ENCODE data around the gene ZNF280A. TPM values are rescaled to one million over a fixed set of nuclear protein-coding genes. Genes with fewer than 3 reads are reported as not detected.
"Not testable (repeated sequence)": the region's sequence is repeated elsewhere in the genome, so short reads cannot be mapped to it uniquely, and the experiment has no call there.

The ZNF280A gene
- total RNA-seq, 1 experiment from 2014 or later = 0.31 TPM

- peaks cover 15% of the 10 kb centered on the region for H3K27me3 ChIP-seq (ENCODE audit: control insufficient read depth, insufficient read depth, low read length)
- not testable (repeated sequence) for H3K4me3 ChIP-seq (ENCODE audit: insufficient read depth, low read depth, low read length); DNase-seq; H3K36me3 ChIP-seq (replicated peaks; ENCODE audit: control insufficient read depth, insufficient read depth, low read length)
Observed at GRCh38 chr22:22532547-22533071, 12.5 kb upstream of the ZNF280A start.

- DNase-seq = no peak
- Histone ChIP-seq H3K27me3 (ENCODE audit: control insufficient read depth, insufficient read depth, low read length) (peaks cover 13% of the 10 kb centered on the region), H3K4me3 (ENCODE audit: insufficient read depth, low read depth, low read length) (no peak overlapping the region), H3K36me3 (replicated peaks; ENCODE audit: control insufficient read depth, insufficient read depth, low read length) (no peaks in the 10 kb centered on the region)
Observed at GRCh38 chr22:22531770-22532546, 11.9 kb upstream of the ZNF280A start.

GRCh38 chr22:22528780-22529179, 8.7 kb upstream of the ZNF280A start:
- no peak for DNase-seq
- Histone ChIP-seq H3K27me3 (ENCODE audit: control insufficient read depth, insufficient read depth, low read length) (peaks cover 13% of the 10 kb centered on the region), H3K36me3 (replicated peaks; ENCODE audit: control insufficient read depth, insufficient read depth, low read length) (no peaks in the 10 kb centered on the region), H3K4me3 (ENCODE audit: insufficient read depth, low read depth, low read length) (no peak overlapping the region)

GRCh38 chr22:22527312-22527711, 7.2 kb upstream of the ZNF280A start:
- no peaks in the 10 kb centered on the region for H3K36me3 ChIP-seq (replicated peaks; ENCODE audit: control insufficient read depth, insufficient read depth, low read length)
- DNase-seq = no peak
- no peak overlapping the region for H3K4me3 ChIP-seq (ENCODE audit: insufficient read depth, low read depth, low read length)
- H3K27me3 ChIP-seq (ENCODE audit: control insufficient read depth, insufficient read depth, low read length) = peaks cover 11% of the 10 kb centered on the region

- Histone ChIP-seq H3K27me3 (ENCODE audit: control insufficient read depth, insufficient read depth, low read length) (peaks cover 13% of the 10 kb centered on the region), H3K36me3 (replicated peaks; ENCODE audit: control insufficient read depth, insufficient read depth, low read length) (no peaks in the 10 kb centered on the region), H3K4me3 (ENCODE audit: insufficient read depth, low read depth, low read length) (no peak overlapping the region)
- no peak for DNase-seq
Observed at GRCh38 chr22:22526125-22526912, 6.2 kb upstream of the ZNF280A start.

- no peaks in the 10 kb centered on the region for H3K36me3 ChIP-seq (replicated peaks; ENCODE audit: control insufficient read depth, insufficient read depth, low read length)
- H3K27me3 ChIP-seq (ENCODE audit: control insufficient read depth, insufficient read depth, low read length) = peaks cover 13% of the 10 kb centered on the region
- no peak overlapping the region for H3K4me3 ChIP-seq (ENCODE audit: insufficient read depth, low read depth, low read length)
- DNase-seq = no peak
Observed at GRCh38 chr22:22523494-22523893, 3.4 kb upstream of the ZNF280A start.

GRCh38 chr22:22521631-22522030, 1.6 kb upstream of the ZNF280A start:
- Histone ChIP-seq H3K27me3 (ENCODE audit: control insufficient read depth, insufficient read depth, low read length) (peaks cover 12% of the 10 kb centered on the region), H3K4me3 (ENCODE audit: insufficient read depth, low read depth, low read length) (no peak overlapping the region), H3K36me3 (replicated peaks; ENCODE audit: control insufficient read depth, insufficient read depth, low read length) (no peaks in the 10 kb centered on the region)
- no peak for DNase-seq

GRCh38 chr22:22520667-22521602, 865 bp upstream of the ZNF280A start:
- Histone ChIP-seq H3K27me3 (ENCODE audit: control insufficient read depth, insufficient read depth, low read length) (peaks cover 14% of the 10 kb centered on the region), H3K36me3 (replicated peaks; ENCODE audit: control insufficient read depth, insufficient read depth, low read length) (no peaks in the 10 kb centered on the region), H3K4me3 (ENCODE audit: insufficient read depth, low read depth, low read length) (no peak overlapping the region)
- DNase-seq = peak; percentile 19

- H3K4me3 ChIP-seq (ENCODE audit: insufficient read depth, low read depth, low read length) = no peak overlapping the region
Observed at GRCh38 chr22:22519591-22519990, 479 bp downstream of the ZNF280A start.

GRCh38 chr22:22516992-22517391, 3.1 kb downstream of the ZNF280A start:
- H3K27me3 ChIP-seq (ENCODE audit: control insufficient read depth, insufficient read depth, low read length) = peaks cover 29% of the 10 kb centered on the region

More at GRCh38 chr22:22519591-22519990, 479 bp downstream of the ZNF280A start:
- DNase-seq = peak; percentile 26
- no peaks in the 10 kb centered on the region for H3K36me3 ChIP-seq (replicated peaks; ENCODE audit: control insufficient read depth, insufficient read depth, low read length)
- peaks cover 20% of the 10 kb centered on the region for H3K27me3 ChIP-seq (ENCODE audit: control insufficient read depth, insufficient read depth, low read length)

GRCh38 chr22:22515890-22516289, 4.2 kb downstream of the ZNF280A start:
- H3K36me3 ChIP-seq (replicated peaks; ENCODE audit: control insufficient read depth, insufficient read depth, low read length) = no peaks in the 10 kb centered on the region
- H3K27me3 ChIP-seq (ENCODE audit: control insufficient read depth, insufficient read depth, low read length) = peaks cover 30% of the 10 kb centered on the region
- H3K4me3 ChIP-seq (ENCODE audit: insufficient read depth, low read depth, low read length) = no peak overlapping the region
- no peak for DNase-seq

More at GRCh38 chr22:22516992-22517391, 3.1 kb downstream of the ZNF280A start:
- DNase-seq = no peak
- H3K4me3 ChIP-seq (ENCODE audit: insufficient read depth, low read depth, low read length) = no peak overlapping the region
- no peaks in the 10 kb centered on the region for H3K36me3 ChIP-seq (replicated peaks; ENCODE audit: control insufficient read depth, insufficient read depth, low read length)

- H3K4me3 ChIP-seq (ENCODE audit: insufficient read depth, low read depth, low read length); H3K36me3 ChIP-seq (replicated peaks; ENCODE audit: control insufficient read depth, insufficient read depth, low read length); DNase-seq: not testable (repeated sequence)
- H3K27me3 ChIP-seq (ENCODE audit: control insufficient read depth, insufficient read depth, low read length) = peaks cover 30% of the 10 kb centered on the region
Observed at GRCh38 chr22:22514431-22514830, 5.6 kb downstream of the ZNF280A start.

GRCh38 chr22:22513619-22514018, 6.5 kb downstream of the ZNF280A start:
- peaks cover 30% of the 10 kb centered on the region for H3K27me3 ChIP-seq (ENCODE audit: control insufficient read depth, insufficient read depth, low read length)
- no peak overlapping the region for H3K4me3 ChIP-seq (ENCODE audit: insufficient read depth, low read depth, low read length)
- no peaks in the 10 kb centered on the region for H3K36me3 ChIP-seq (replicated peaks; ENCODE audit: control insufficient read depth, insufficient read depth, low read length)
- DNase-seq = no peak

- DNase-seq = no peak
- Histone ChIP-seq H3K27me3 (ENCODE audit: control insufficient read depth, insufficient read depth, low read length) (peaks cover 30% of the 10 kb centered on the region), H3K4me3 (ENCODE audit: insufficient read depth, low read depth, low read length) (no peak overlapping the region), H3K36me3 (replicated peaks; ENCODE audit: control insufficient read depth, insufficient read depth, low read length) (no peaks in the 10 kb centered on the region)
Observed at GRCh38 chr22:22512951-22513350, 7.1 kb downstream of the ZNF280A start.
